Measurements from ENCODE around the gene TAF11.

DNA sequence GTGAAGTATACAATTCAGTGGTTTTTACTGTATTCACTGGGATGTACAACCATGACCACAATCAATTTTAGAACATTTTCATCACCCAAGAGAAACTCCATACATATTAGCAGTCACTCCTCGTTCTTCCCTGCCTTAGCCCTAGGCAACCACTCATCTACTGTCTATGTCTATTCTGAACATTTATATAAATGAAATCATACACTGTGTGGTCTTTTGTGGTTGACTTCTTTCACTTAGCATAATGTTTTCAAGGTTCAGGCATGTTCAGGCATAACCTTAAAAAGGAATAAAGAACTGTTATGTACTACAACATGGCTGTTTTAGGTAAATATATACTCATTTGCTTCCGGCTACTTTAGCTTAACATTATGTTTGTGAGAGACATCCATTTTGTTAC is 58.7 kb downstream of the TAF11 start:
- TF ChIP-seq TOX (CRISPR knock-in tag; IDR thresholded peaks at IDR 0.05; ENCODE audit: borderline replicate concordance) (no peak), TCF4 (CRISPR knock-in tag; IDR thresholded peaks at IDR 0.05; ENCODE audit: borderline replicate concordance) (no peak), PPARA (CRISPR knock-in tag; IDR thresholded peaks at IDR 0.05; ENCODE audit: borderline replicate concordance) (no peak)
- TF ChIP-seq, protein P1, sequence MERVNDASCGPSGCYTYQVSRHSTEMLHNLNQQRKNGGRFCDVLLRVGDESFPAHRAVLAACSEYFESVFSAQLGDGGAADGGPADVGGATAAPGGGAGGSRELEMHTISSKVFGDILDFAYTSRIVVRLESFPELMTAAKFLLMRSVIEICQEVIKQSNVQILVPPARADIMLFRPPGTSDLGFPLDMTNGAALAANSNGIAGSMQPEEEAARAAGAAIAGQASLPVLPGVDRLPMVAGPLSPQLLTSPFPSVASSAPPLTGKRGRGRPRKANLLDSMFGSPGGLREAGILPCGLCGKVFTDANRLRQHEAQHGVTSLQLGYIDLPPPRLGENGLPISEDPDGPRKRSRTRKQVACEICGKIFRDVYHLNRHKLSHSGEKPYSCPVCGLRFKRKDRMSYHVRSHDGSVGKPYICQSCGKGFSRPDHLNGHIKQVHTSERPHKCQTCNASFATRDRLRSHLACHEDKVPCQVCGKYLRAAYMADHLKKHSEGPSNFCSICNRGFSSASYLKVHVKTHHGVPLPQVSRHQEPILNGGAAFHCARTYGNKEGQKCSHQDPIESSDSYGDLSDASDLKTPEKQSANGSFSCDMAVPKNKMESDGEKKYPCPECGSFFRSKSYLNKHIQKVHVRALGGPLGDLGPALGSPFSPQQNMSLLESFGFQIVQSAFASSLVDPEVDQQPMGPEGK (CRISPR knock-in tag; IDR thresholded peaks at IDR 0.05; ENCODE audit: borderline replicate concordance) = no peak

All from SK-N-SH treated with all-trans-retinoic acid at 6 μM for 48 hours (cell line).